Neutrophil (primary cell): ENCODE data around the gene TSHZ2.

Source experiments
- H3K27ac ChIP-seq: fragments of 200-600 bp; sonication (generic); 2 replicates; pipeline ENCODE4 v1.5.1; 2016; ENCODE audit warnings: mild to moderate bottlenecking, moderate library complexity
- H3K27me3 ChIP-seq: fragments of 200-600 bp; sonication (generic); 2 replicates; pipeline ENCODE4 v1.6.0; 2016; ENCODE audit warnings: mild to moderate bottlenecking
- H3K36me3 ChIP-seq: fragments of 200-600 bp; sonication (generic); 2 replicates; pipeline ENCODE4 v1.5.1; 2017
- H3K4me1 ChIP-seq, 2 experiments: fragments of 200-600 bp in 1 of 2; sonication (generic) in 1 of 2; 1 replicate in 1 of 2; 2 replicates in 1 of 2; pipeline versions ENCODE4 v1.5.1 to v1.6.1; 2013 to 2016; ENCODE audit warnings: low read depth in 1 of 2, low read length in 1 of 2, mild to moderate bottlenecking in 1 of 2, moderate library complexity in 1 of 2; ENCODE audit not compliant: control insufficient read depth in 1 of 2, insufficient read depth in 1 of 2
- H3K4me3 ChIP-seq, 2 experiments: fragments of 200-600 bp in 1 of 2; sonication (generic) in 1 of 2; 1 replicate in 1 of 2; 2 replicates in 1 of 2; pipeline ENCODE4 v1.5.1; 2013 to 2016; ENCODE audit warnings: low read depth in 1 of 2, low read length in 1 of 2, mild to moderate bottlenecking in 1 of 2, moderate library complexity in 1 of 2
- H3K9me3 ChIP-seq: fragments of 200-600 bp; sonication (generic); 2 replicates; pipeline ENCODE4 v1.5.1; 2016
- TF ChIP-seq, protein P1 (sequence below): fragments of 200-600 bp; sonication (generic); IDR thresholded peaks from 2 replicates; pipeline ENCODE4 v1.5.1; 2016; ENCODE audit warnings: antibody characterized with exemption

The TSHZ2 gene

DNA sequence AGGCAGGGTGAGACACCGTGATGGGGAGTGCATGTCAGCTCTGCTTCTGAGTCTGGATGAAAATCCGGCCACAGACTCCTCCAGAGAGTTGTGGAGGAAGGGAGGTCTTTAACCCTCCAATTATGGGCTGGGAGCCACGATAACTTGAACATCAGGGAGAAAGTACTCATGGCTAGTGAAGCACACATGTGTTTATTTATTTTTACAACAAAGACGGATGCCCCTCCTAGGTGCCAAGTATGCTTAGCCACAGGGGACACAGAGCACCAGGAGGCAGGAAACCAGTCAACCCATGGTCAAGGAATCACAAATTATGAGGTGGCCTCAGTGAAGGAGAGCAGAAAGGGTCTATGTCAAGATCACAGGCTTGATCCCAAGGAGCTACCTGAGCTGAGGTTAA is 567.4 kb downstream of the TSHZ2 start:
- Histone ChIP-seq H3K9me3 (no peaks in the 10 kb centered on the region), H3K4me1 (peaks cover 3 to 7% of the 10 kb centered on the region in 2 experiments)
- TF ChIP-seq, protein P1, sequence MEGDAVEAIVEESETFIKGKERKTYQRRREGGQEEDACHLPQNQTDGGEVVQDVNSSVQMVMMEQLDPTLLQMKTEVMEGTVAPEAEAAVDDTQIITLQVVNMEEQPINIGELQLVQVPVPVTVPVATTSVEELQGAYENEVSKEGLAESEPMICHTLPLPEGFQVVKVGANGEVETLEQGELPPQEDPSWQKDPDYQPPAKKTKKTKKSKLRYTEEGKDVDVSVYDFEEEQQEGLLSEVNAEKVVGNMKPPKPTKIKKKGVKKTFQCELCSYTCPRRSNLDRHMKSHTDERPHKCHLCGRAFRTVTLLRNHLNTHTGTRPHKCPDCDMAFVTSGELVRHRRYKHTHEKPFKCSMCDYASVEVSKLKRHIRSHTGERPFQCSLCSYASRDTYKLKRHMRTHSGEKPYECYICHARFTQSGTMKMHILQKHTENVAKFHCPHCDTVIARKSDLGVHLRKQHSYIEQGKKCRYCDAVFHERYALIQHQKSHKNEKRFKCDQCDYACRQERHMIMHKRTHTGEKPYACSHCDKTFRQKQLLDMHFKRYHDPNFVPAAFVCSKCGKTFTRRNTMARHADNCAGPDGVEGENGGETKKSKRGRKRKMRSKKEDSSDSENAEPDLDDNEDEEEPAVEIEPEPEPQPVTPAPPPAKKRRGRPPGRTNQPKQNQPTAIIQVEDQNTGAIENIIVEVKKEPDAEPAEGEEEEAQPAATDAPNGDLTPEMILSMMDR, result no peak

More for the DNA sequence above, 567.4 kb downstream of the TSHZ2 start:
- no peak overlapping the region for H3K27ac ChIP-seq
- H3K36me3 ChIP-seq, result no peaks in the 10 kb centered on the region
- no peak overlapping the region for H3K4me3 ChIP-seq
- no peaks in the 10 kb centered on the region for H3K27me3 ChIP-seq
